Progenitor cell of endocrine pancreas (in vitro differentiated cells): ENCODE data around the gene CYP3A5. TPM values are rescaled to one million over a fixed set of nuclear protein-coding genes. Genes with fewer than 3 reads are reported as not detected.
"Not testable (repeated sequence)": the region's sequence is repeated elsewhere in the genome, so short reads cannot be mapped to it uniquely, and the experiment has no call there.

Experiments
- DNase-seq: peaks from one replicate; pipeline ENCODE4 v3.0.0; 2021; ENCODE audit warnings: low spot score; ENCODE audit not compliant: unreplicated experiment
- H3K27ac Mint-ChIP-seq: 2 replicates; pipeline ENCODE4 v1.8.0; 2021; ENCODE audit warnings: mild to moderate bottlenecking, moderate library complexity, mixed read lengths
- H3K27me3 Mint-ChIP-seq: 2 replicates; pipeline ENCODE4 v1.8.0; 2021; ENCODE audit warnings: mixed read lengths
- H3K36me3 Mint-ChIP-seq: 2 replicates; pipeline ENCODE4 v1.8.0; 2022; ENCODE audit warnings: mixed read lengths; ENCODE audit not compliant: insufficient read depth
- H3K4me1 Mint-ChIP-seq: 2 replicates; pipeline ENCODE4 v1.8.0; 2021; ENCODE audit warnings: low read depth, mixed read lengths
- H3K4me3 Mint-ChIP-seq: 2 replicates; pipeline ENCODE4 v1.8.0; 2021; ENCODE audit warnings: low read depth, mild to moderate bottlenecking, moderate library complexity, mixed read lengths
- H3K9me3 Mint-ChIP-seq: 2 replicates; pipeline ENCODE4 v1.8.0; 2021; ENCODE audit warnings: low read depth, mixed read lengths
- CTCF ChIP-seq: fragments of 200-600 bp; sonication (generic); IDR thresholded peaks from one replicate; pipeline ENCODE4 v1.5.0; 2021; ENCODE audit warnings: antibody characterized with exemption, mild to moderate bottlenecking; ENCODE audit not compliant: unreplicated experiment
- long read RNA-seq: library from polyadenylated mRNA; unstranded; transcript quantifications from one replicate; pipeline ENCODE4 v2.0.0, GENCODE V29; 2020
- total RNA-seq: library from RNA; stranded (reverse); gene quantifications from 2 replicates; pipeline ENCODE4 v1.2.1, GENCODE V29; 2021

Gene CYP3A5
- 4.2 and 4.6 TPM in 2 replicates for total RNA-seq
- long read RNA-seq, partial matches to known transcripts, result 0 of 3 reads
- long read RNA-seq, other reads (novel, unspliced or antisense), result 1 of 3 reads

GRCh38 chr7:99679400-99680191 is at the start of gene CYP3A5:
Gene CYP3A5 (minus strand): TSS chr7:99679996. CDS start chr7:99679896, 100 bp downstream.
- Mint-ChIP-seq H3K27me3 (no peaks in the 10 kb centered on the region), H3K36me3 (peaks cover 4% of the 10 kb centered on the region), H3K4me1 (peaks cover 40% of the 10 kb centered on the region), H3K4me3 (peak within 1 kb of the TSS; percentile 23), H3K27ac (peak within 1 kb of the TSS; percentile 47), H3K9me3 (peaks cover 9% of the 10 kb centered on the region)
- DNase-seq, result no peak
- TF ChIP-seq CTCF, result no peak

DNA sequence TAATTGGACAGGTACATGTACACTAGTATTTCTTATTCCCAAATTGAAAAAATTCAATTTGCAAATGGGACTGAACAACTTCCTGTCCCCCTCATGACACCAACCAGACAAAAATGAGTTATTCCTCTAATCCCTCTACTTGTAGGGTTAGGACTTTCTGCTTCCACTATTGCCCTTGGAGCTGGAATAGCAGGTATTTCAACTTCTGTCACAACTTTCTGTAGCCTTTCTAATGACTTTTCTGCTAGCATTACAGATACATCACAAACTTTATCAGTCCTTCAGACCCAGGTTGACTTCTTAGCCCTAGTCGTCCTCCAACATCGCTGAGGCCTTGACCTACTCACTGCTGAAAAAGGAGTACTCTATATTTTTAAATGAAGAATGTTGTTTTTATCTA is 48.8 kb upstream of the CYP3A5 start:
- H3K27me3 Mint-ChIP-seq, result peaks cover 4% of the 10 kb centered on the region
- H3K36me3 Mint-ChIP-seq, result no peaks in the 10 kb centered on the region
- no peaks in the 10 kb centered on the region for H3K9me3 Mint-ChIP-seq
- no peak overlapping the region for H3K4me3 Mint-ChIP-seq
- peaks cover 6% of the 10 kb centered on the region for H3K4me1 Mint-ChIP-seq
- no peak for TF ChIP-seq CTCF
- DNase-seq, result no peak
- no peak overlapping the region for H3K27ac Mint-ChIP-seq

- DNase-seq, H3K27ac Mint-ChIP-seq, H3K4me1 Mint-ChIP-seq: not testable (repeated sequence)
Measured at GRCh38 chr7:99723201-99723600, 43.4 kb upstream of the CYP3A5 start.

GRCh38 chr7:99720800-99721595 is 41.2 kb upstream of the CYP3A5 start:
- H3K4me1 Mint-ChIP-seq, result no peaks in the 10 kb centered on the region
- peaks cover 4% of the 10 kb centered on the region for H3K27me3 Mint-ChIP-seq
- H3K27ac Mint-ChIP-seq, result no peak overlapping the region
- TF ChIP-seq CTCF, result no peak
- no peak overlapping the region for H3K4me3 Mint-ChIP-seq
- H3K36me3 Mint-ChIP-seq, result no peaks in the 10 kb centered on the region
- no peak for DNase-seq
- H3K9me3 Mint-ChIP-seq, result peaks cover 8% of the 10 kb centered on the region

More at GRCh38 chr7:99723201-99723600, 43.4 kb upstream of the CYP3A5 start:
- not testable (repeated sequence) for H3K9me3 Mint-ChIP-seq, H3K36me3 Mint-ChIP-seq, H3K4me3 Mint-ChIP-seq, H3K27me3 Mint-ChIP-seq

GRCh38 chr7:99719996-99720769 is 40.4 kb upstream of the CYP3A5 start:
- Mint-ChIP-seq H3K36me3 (no peaks in the 10 kb centered on the region), H3K27ac (no peak overlapping the region), H3K27me3 (peaks cover 4% of the 10 kb centered on the region), H3K4me1 (no peaks in the 10 kb centered on the region), H3K4me3 (no peak overlapping the region), H3K9me3 (peaks cover 8% of the 10 kb centered on the region)
- TF ChIP-seq CTCF, result no peak
- no peak for DNase-seq
